Measurements from ENCODE around the gene GOSR2. TPM values are rescaled to one million over a fixed set of nuclear protein-coding genes. Genes with fewer than 3 reads are reported as not detected.

Gene GOSR2
- total and polyA plus RNA-seq, 9 of the 15 experiments (the other 6 are each of a cell fraction or from before 2014, with no cell fraction given): 32.7 to 96.3 (median 48.9) TPM

GRCh38 chr17:46925185-46925868 is 2.4 kb downstream of the GOSR2 start:
- Histone ChIP-seq H3K4me2 (ENCODE audit: insufficient read depth, low read length) (no peak overlapping the region), H3K9me1 (ENCODE audit: control insufficient read depth, insufficient read depth, low read length) (peaks cover 6% of the 10 kb centered on the region), H3K9ac (ENCODE audit: insufficient read depth in 1 of 2, low read depth in 2 of 2, low read length in 2 of 2) (no peak overlapping the region), H3K4me1 (replicated peaks in 1 of 2; ENCODE audit: control insufficient read depth in 2 of 2, insufficient read depth in 2 of 2, low read length in 2 of 2) (peaks cover 0 to 11% of the 10 kb centered on the region in 2 experiments; a peak in 3 of 5 replicates), H3K27me3 (ENCODE audit: control insufficient read depth in 2 of 2, insufficient read depth in 2 of 2, low read length in 2 of 2) (no peaks in the 10 kb centered on the region), H3K79me2 (ENCODE audit: control insufficient read depth, insufficient read depth, low read length) (peaks cover 72% of the 10 kb centered on the region), H3K27ac (ENCODE audit: extremely low read depth, low read depth, low read length) (no peak overlapping the region), H3K4me3 (no peak overlapping the region), H3K9me3 (replicated peaks; ENCODE audit: control insufficient read depth, insufficient read depth, low read depth, low read length) (no peaks in the 10 kb centered on the region), H2AFZ (ENCODE audit: low read depth, low read length) (no peak overlapping the region), H3K36me3 (ENCODE audit: control insufficient read depth, insufficient read depth, low read length) (peaks cover 36% of the 10 kb centered on the region), H4K20me1 (replicated peaks; ENCODE audit: control insufficient read depth, insufficient read depth, low read length) (peaks cover 19% of the 10 kb centered on the region)
- in situ Hi-C loops (cut with MboI): no loop called here
- intact Hi-C loops (cut with micrococcal nuclease): no loop called here
- FAIRE-seq (peak; percentile 23), DNase-seq (ENCODE audit: extremely low read depth in 1 of 4, low spot score in 3 of 4) (no peak), ATAC-seq (no peak)
- ChIA-PET POLR2A (interaction anchor here (1.5 kb wide), 1 partner anchor 9 kb away, joined by 11 read pairs; no protein-coding TSS in a partner anchor), CTCF (ENCODE audit: low intra/inter-chr PET ratio) (no interaction called here)
- TF ChIP-seq ZKSCAN1 (IDR thresholded peaks at IDR 0.05; ENCODE audit: low read depth, low read length) (peak; percentile 92), MNT (conservative IDR thresholded peaks at IDR 0.05) (0 out of 4 replicates have a peak, but pooled peaks of 1 of the 2 experiments have one; percentile 28), CEBPB (tag; IDR thresholded peaks at IDR 0.05) (peak; percentile 38; the same call in 1 of the 2 replicates), TRIM28 (IDR thresholded peaks at IDR 0.05) (0 out of 2 replicates have a peak, but pooled peaks have one; percentile 41), NUFIP1 (IDR thresholded peaks at IDR 0.05; ENCODE audit: partially characterized antibody) (no peak), SETDB1 (IDR thresholded peaks at IDR 0.05; ENCODE audit: low read length) (no peak), ZNF316 (IDR thresholded peaks at IDR 0.05) (peak; percentile 62), TRIM24 (IDR thresholded peaks at IDR 0.05) (peak; percentile 13 to 55; a peak in 1 of 4 replicates)
- no TSS peak for BruUV-seq (replicated peaks)
- 59% methylated on average over 5 of the region's 5 CpGs for WGBS (ENCODE audit: insufficient coverage, low coverage, missing lambda C conversion rate)
